B cell (primary cell): ENCODE data around the gene FAM131C. TPM values are rescaled to one million over a fixed set of nuclear protein-coding genes. Genes with fewer than 3 reads are reported as not detected.

Source experiments
- ATAC-seq: fragments of 200-7000 bp; cut with Tn5 transposase; one replicate; pipeline ENCODE4 v1.10.0; 2021; ENCODE audit warnings: low read depth, mild to moderate bottlenecking, moderate number of reproducible peaks, moderate library complexity
- CTCF ChIA-PET: fragments of 350-600 bp; sonication (Branson Sonifier 250); formaldehyde crosslinking; loops from one replicate; lab custom pipeline; 2021; ENCODE audit warnings: antibody characterized with exemption, inconsistent platforms; lab: Charles Lee
- POLR2A ChIA-PET: fragments of 350-600 bp; sonication (Branson Sonifier 250); formaldehyde crosslinking; loops from one replicate; lab custom pipeline; 2021; ENCODE audit warnings: antibody characterized with exemption; lab: Charles Lee
- DNase-seq: peaks from one replicate; pipeline ENCODE4 v3.0.0; 2013
- H2AFZ ChIP-seq: 2 replicates; pipeline ENCODE4 v1.6.1; 2012; ENCODE audit warnings: mild to moderate bottlenecking, low read depth, low read length; ENCODE audit not compliant: insufficient read depth, poor library complexity, severe bottlenecking
- H3K27ac ChIP-seq, 2 donors: 1 replicate in 1 of 2; 2 replicates in 1 of 2; pipeline ENCODE4 v1.5.1; 2012 to 2013; ENCODE audit warnings: low read length in 2 of 2, mild to moderate bottlenecking in 2 of 2, moderate library complexity in 1 of 2
- H3K27me3 ChIP-seq, 4 experiments: fragments of 200-600 bp in 1 of 4; sonication (generic) in 1 of 4; replicated peaks in 1 of 4; 1 replicate in 2 of 4; 2 replicates in 2 of 4; pipeline versions ENCODE4 v1.6.1 to v1.7.0; 2013 to 2016; ENCODE audit warnings: low read length in 3 of 4, mild to moderate bottlenecking in 2 of 4, mixed read lengths in 1 of 4, moderate library complexity in 1 of 4; ENCODE audit not compliant: insufficient read depth in 4 of 4, control insufficient read depth in 3 of 4; ENCODE audit errors: control extremely low read depth in 1 of 4
- H3K36me3 ChIP-seq, 2 experiments: replicated peaks in 1 of 2; 1 replicate in 1 of 2; 2 replicates in 1 of 2; pipeline versions ENCODE4 v1.6.1 to v1.7.1; 2013; ENCODE audit warnings: low read length in 1 of 2; ENCODE audit not compliant: insufficient read depth in 2 of 2, control insufficient read depth in 1 of 2; ENCODE audit errors: control extremely low read depth in 1 of 2, extremely low read depth in 1 of 2
- H3K4me1 ChIP-seq, 2 donors: fragments of 200-600 bp in 1 of 2; sonication (generic) in 1 of 2; 1 replicate in 1 of 2; 2 replicates in 1 of 2; pipeline versions ENCODE4 v1.5.1 to v1.6.1; 2013 to 2017; ENCODE audit warnings: low read length in 2 of 2; ENCODE audit not compliant: control insufficient read depth in 2 of 2, insufficient read depth in 2 of 2
- H3K4me2 ChIP-seq: replicated peaks from 2 replicates; pipeline ENCODE3; 2012; ENCODE audit warnings: mild to moderate bottlenecking, low read depth, low read length; ENCODE audit not compliant: poor library complexity, severe bottlenecking
- H3K4me3 ChIP-seq, 5 experiments: fragments of 200-600 bp in 1 of 5; sonication (generic) in 1 of 5; 1 replicate in 3 of 5; 2 replicates in 2 of 5; pipeline versions ENCODE4 v1.5.1 to v1.7.0; 2011 to 2016; ENCODE audit warnings: low read length in 4 of 5, mild to moderate bottlenecking in 4 of 5, low read depth in 2 of 5, control low read depth in 1 of 5, moderate library complexity in 1 of 5; ENCODE audit not compliant: insufficient read depth in 1 of 5; ENCODE audit errors: control extremely low read depth in 1 of 5, extremely low read depth in 1 of 5
- H3K79me2 ChIP-seq: fragments of 200-600 bp; sonication (generic); one replicate; pipeline ENCODE4 v1.6.0; 2016; ENCODE audit warnings: low read length; ENCODE audit not compliant: control insufficient read depth, insufficient read depth
- H3K9ac ChIP-seq: fragments of 200-600 bp; sonication (generic); 2 replicates; pipeline ENCODE4 v1.6.1; 2017; ENCODE audit warnings: mild to moderate bottlenecking, low read length, moderate library complexity
- H3K9me3 ChIP-seq, 3 donors: one replicate each; pipeline versions ENCODE4 v1.6.1 to v1.7.1; 2013; ENCODE audit warnings: low read length in 2 of 3; ENCODE audit not compliant: control insufficient read depth in 2 of 3, insufficient read depth in 1 of 3; ENCODE audit errors: control extremely low read depth in 1 of 3
- H4K20me1 ChIP-seq: 2 replicates; pipeline ENCODE4 v1.6.0; 2012; ENCODE audit warnings: mild to moderate bottlenecking, low read length; ENCODE audit not compliant: insufficient read depth, control insufficient read depth, poor library complexity, severe bottlenecking
- H3K27ac Mint-ChIP-seq: one replicate; pipeline ENCODE4 v1.8.0; 2021; ENCODE audit warnings: mixed read lengths
- H3K27me3 Mint-ChIP-seq: one replicate; pipeline ENCODE4 v1.8.0; 2021; ENCODE audit warnings: mixed read lengths
- H3K4me1 Mint-ChIP-seq: one replicate; pipeline ENCODE4 v1.8.0; 2021; ENCODE audit warnings: mixed read lengths
- H3K4me3 Mint-ChIP-seq: one replicate; pipeline ENCODE4 v1.8.0; 2021; ENCODE audit warnings: mixed read lengths
- H3K9me3 Mint-ChIP-seq: one replicate; pipeline ENCODE4 v1.8.0; 2022; ENCODE audit warnings: mixed read lengths; ENCODE audit not compliant: insufficient read depth
- CTCF ChIP-seq: fragments of 200-600 bp; IDR thresholded peaks from one replicate; pipeline ENCODE4 v1.8.0; 2022; ENCODE audit warnings: antibody characterized with exemption, mild to moderate bottlenecking
- EZH2 ChIP-seq: IDR thresholded peaks from 2 replicates; pipeline ENCODE4 v1.6.1; 2012; ENCODE audit warnings: borderline replicate concordance, low read depth, mild to moderate bottlenecking, moderate library complexity, low read length; ENCODE audit not compliant: insufficient read depth, poor library complexity, severe bottlenecking
- WGBS: methylation state at CpG from one replicate; pipeline ENCODE4 v1.1.5; 2013; ENCODE audit warnings: missing lambda C conversion rate; ENCODE audit not compliant: insufficient coverage; 5-methylcytosine and 5-hydroxymethylcytosine counted together
- intact Hi-C: fragments of 100-400 bp; cut with micrococcal nuclease; formaldehyde crosslinking; loops from one replicate; pipeline ENCODE4 v1.10.0; 2022
- polyA plus RNA-seq: library from polyadenylated mRNA; depleted of rRNA; stranded (reverse); fragments of >200 nt; gene quantifications from 2 replicates; pipeline ENCODE4 v1.2.3, GENCODE V29; 2012
- total RNA-seq, 2 donors: library from RNA; stranded (reverse); fragments of 120-200 nt in 1 of 2; gene quantifications; 1 replicate in 1 of 2; 2 replicates in 1 of 2; pipeline versions ENCODE4 v1.2.3 to v1.2.4, GENCODE V29; 2013 to 2022

FAM131C gene
- total and polyA plus RNA-seq, 2 donors (not counting 1 experiment from before 2014, with no cell fraction given) = 0.37 TPM; not detected in 1

- DNase-seq (no peak), ATAC-seq (no peak)
- Mint-ChIP-seq H3K4me3 (no peak overlapping the region), H3K27ac (no peak overlapping the region), H3K9me3 (no peaks in the 10 kb centered on the region), H3K27me3 (peaks cover 3% of the 10 kb centered on the region), H3K4me1 (peaks cover 6% of the 10 kb centered on the region)
- H3K27ac ChIP-seq = no peak overlapping the region
- no peaks in the 10 kb centered on the region for H4K20me1 ChIP-seq
- no peaks in the 10 kb centered on the region for H3K79me2 ChIP-seq
- no peaks in the 10 kb centered on the region for H3K9me3 ChIP-seq
- no peak overlapping the region for H2AFZ ChIP-seq
- TF ChIP-seq EZH2 (no peak), CTCF (no peak)
- no peak overlapping the region for H3K4me3 ChIP-seq
- H3K27me3 ChIP-seq = peaks cover 0 to 5% (median 0%) of the 10 kb centered on the region in 4 experiments
- intact Hi-C loops = no loop called here
- WGBS = 100% methylated on average over 2 of the region's 5 CpGs
- H3K36me3 ChIP-seq = no peaks in the 10 kb centered on the region
- H3K9ac ChIP-seq = no peak overlapping the region
- H3K4me1 ChIP-seq = peaks cover 3 to 7% of the 10 kb centered on the region in 2 donors
- CTCF ChIA-PET = interaction anchor here (0.7 to 10.8 kb wide), 7 partner anchors 9 to 160 kb away, joined by 3 to 237 read pairs (median 4); partner anchors contain the start of gene FAM131C
- POLR2A ChIA-PET = no interaction called here
- H3K4me2 ChIP-seq = no peak overlapping the region
Measured at GRCh38 chr1:16083486-16083885, 10.0 kb upstream of the FAM131C start.

GRCh38 chr1:16082283-16083038 is 9.0 kb upstream of the FAM131C start:
- peaks cover 0 to 3% (median 0%) of the 10 kb centered on the region in 4 experiments for H3K27me3 ChIP-seq
- H3K4me2 ChIP-seq = no peak overlapping the region
- H3K36me3 ChIP-seq = no peaks in the 10 kb centered on the region
- WGBS = 65% methylated on average over 8 of the region's 9 CpGs
- TF ChIP-seq EZH2 (no peak), CTCF (peak; percentile 76)
- ChIA-PET CTCF (interaction anchor here (0.7 to 10.8 kb wide), 17 partner anchors 8 to 362 kb away, joined by 3 to 237 read pairs (median 4); partner anchors contain the start of gene FAM131C), POLR2A (no interaction called here)
- Mint-ChIP-seq H3K27ac (no peak overlapping the region), H3K4me3 (no peak overlapping the region), H3K4me1 (peaks cover 6% of the 10 kb centered on the region), H3K27me3 (peaks cover 1% of the 10 kb centered on the region), H3K9me3 (no peaks in the 10 kb centered on the region)
- no peaks in the 10 kb centered on the region for H3K9me3 ChIP-seq
- peak; percentile 66 for DNase-seq
- peak; percentile 32 for ATAC-seq
- no peak overlapping the region for H3K4me3 ChIP-seq
- intact Hi-C loops = no loop called here
- H3K4me1 ChIP-seq = peaks cover 3 to 7% of the 10 kb centered on the region in 2 donors
- no peaks in the 10 kb centered on the region for H3K79me2 ChIP-seq
- H3K9ac ChIP-seq = no peak overlapping the region
- no peak overlapping the region for H2AFZ ChIP-seq
- no peaks in the 10 kb centered on the region for H4K20me1 ChIP-seq
- H3K27ac ChIP-seq = no peak overlapping the region
